ENCODE measurements around the gene SPAG6.

DNA sequence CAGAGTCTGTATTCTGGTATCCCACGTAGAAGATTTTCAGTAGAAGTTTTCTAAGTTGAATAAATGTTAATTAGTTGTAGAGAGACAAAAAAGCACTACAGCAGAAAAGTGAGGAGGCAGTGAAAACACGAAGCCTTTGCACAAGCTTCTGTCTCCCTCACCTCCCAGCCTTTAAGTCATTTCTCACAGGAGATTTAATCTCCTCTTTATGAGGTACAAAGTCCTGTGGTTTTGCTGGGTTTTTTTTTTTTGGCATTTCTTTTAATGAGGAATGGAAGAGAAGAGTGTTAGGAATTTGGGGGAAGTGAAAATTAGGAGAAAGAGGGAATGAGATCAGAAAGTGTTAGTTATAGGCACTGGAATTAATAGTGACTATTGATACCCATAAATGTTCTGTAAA lies 21.5 kb downstream of the SPAG6 start:
- TF ChIP-seq, protein P1, sequence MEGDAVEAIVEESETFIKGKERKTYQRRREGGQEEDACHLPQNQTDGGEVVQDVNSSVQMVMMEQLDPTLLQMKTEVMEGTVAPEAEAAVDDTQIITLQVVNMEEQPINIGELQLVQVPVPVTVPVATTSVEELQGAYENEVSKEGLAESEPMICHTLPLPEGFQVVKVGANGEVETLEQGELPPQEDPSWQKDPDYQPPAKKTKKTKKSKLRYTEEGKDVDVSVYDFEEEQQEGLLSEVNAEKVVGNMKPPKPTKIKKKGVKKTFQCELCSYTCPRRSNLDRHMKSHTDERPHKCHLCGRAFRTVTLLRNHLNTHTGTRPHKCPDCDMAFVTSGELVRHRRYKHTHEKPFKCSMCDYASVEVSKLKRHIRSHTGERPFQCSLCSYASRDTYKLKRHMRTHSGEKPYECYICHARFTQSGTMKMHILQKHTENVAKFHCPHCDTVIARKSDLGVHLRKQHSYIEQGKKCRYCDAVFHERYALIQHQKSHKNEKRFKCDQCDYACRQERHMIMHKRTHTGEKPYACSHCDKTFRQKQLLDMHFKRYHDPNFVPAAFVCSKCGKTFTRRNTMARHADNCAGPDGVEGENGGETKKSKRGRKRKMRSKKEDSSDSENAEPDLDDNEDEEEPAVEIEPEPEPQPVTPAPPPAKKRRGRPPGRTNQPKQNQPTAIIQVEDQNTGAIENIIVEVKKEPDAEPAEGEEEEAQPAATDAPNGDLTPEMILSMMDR (IDR thresholded peaks at IDR 0.05; ENCODE audit: borderline replicate concordance, extremely low read depth, low read length, poor library complexity, severe bottlenecking): no peak
- no peak for TF ChIP-seq EZH2 (IDR thresholded peaks at IDR 0.05; ENCODE audit: borderline replicate concordance, low read depth, low read length, severe bottlenecking)
